Measurements from ENCODE around the gene TRAF1. TPM values are rescaled to one million over a fixed set of nuclear protein-coding genes. Genes with fewer than 3 reads are reported as not detected.

The TRAF1 gene
- total and polyA plus RNA-seq, 10 of the 15 experiments (the other 5 are each of a cell fraction or from before 2014, with no cell fraction given) = 13.8 to 163 (median 128) TPM

DNA sequence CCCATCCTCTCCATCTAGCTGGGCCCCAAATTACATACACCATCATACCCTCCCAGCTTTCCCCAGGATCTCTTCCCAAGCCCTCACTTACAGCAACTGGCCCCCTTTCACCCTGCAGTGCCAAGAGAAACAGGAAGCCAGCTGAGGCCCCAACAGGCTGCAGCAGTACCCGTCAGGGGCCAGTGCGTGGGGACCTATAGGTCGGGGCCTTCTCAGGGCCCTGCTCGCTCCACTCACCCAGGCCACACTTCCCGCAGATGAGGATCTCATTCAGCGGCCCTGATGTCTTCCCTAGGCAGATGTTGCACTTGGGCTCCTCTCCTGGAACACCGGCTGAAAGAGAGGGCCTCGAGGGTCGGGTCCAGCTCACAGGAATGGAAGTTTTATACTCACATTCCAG lies 56.4 kb downstream of the TRAF1 start:
- ATAC-seq (no peak), DNase-seq (ENCODE audit: low read depth, low spot score) (no peak), FAIRE-seq (no peak)
- BruUV-seq (replicated peaks) = no TSS peak
- intact Hi-C loops (cut with micrococcal nuclease; ENCODE audit: unreplicated experiment) = no loop called here
- 88% methylated on average over 9 of the region's 9 CpGs for WGBS (ENCODE audit: insufficient coverage, insufficient replicate concordance, low lambda C conversion rate, missing lambda C conversion rate)
- H3K9ac ChIP-seq (ENCODE audit: control insufficient read depth, insufficient read depth, low read length) = no peak overlapping the region
- CTCF ChIA-PET = interaction anchor here (0.7 to 6.0 kb wide), 12 partner anchors 8 to 206 kb away, joined by 3 to 70 read pairs (median 6); partner anchors contain the start of gene TRAF1
- in situ Hi-C loops (cut with MboI) = loop anchor here (5.0 kb wide), 1 partner anchor 67 kb away; no protein-coding TSS in a partner anchor
- RAD21 ChIA-PET (ENCODE audit: unreplicated experiment) = interaction anchor here (0.8 to 3.7 kb wide), 7 partner anchors 50 to 190 kb away, joined by 3 to 34 read pairs (median 5); partner anchors contain the start of gene TRAF1
- TF ChIP-seq TCF3 (IDR thresholded peaks at IDR 0.05; ENCODE audit: borderline replicate concordance, insufficient read depth, low read depth, low read length) (no peak), GABPA (IDR thresholded peaks at IDR 0.05; ENCODE audit: low read depth) (no peak), IKZF1 (conservative IDR thresholded peaks at IDR 0.05) (no peak), YBX1 (IDR thresholded peaks at IDR 0.05) (no peak), BRCA1 (IDR thresholded peaks at IDR 0.05; ENCODE audit: low read depth, low read length) (no peak), NFYB (IDR thresholded peaks at IDR 0.05; ENCODE audit: insufficient read depth, low read depth, low read length) (no peak), ZNF622 (IDR thresholded peaks at IDR 0.05) (no peak), RCOR1 (conservative IDR thresholded peaks at IDR 0.05; ENCODE audit: low read depth, low read length) (no peak)
- TF ChIP-seq, protein P1, sequence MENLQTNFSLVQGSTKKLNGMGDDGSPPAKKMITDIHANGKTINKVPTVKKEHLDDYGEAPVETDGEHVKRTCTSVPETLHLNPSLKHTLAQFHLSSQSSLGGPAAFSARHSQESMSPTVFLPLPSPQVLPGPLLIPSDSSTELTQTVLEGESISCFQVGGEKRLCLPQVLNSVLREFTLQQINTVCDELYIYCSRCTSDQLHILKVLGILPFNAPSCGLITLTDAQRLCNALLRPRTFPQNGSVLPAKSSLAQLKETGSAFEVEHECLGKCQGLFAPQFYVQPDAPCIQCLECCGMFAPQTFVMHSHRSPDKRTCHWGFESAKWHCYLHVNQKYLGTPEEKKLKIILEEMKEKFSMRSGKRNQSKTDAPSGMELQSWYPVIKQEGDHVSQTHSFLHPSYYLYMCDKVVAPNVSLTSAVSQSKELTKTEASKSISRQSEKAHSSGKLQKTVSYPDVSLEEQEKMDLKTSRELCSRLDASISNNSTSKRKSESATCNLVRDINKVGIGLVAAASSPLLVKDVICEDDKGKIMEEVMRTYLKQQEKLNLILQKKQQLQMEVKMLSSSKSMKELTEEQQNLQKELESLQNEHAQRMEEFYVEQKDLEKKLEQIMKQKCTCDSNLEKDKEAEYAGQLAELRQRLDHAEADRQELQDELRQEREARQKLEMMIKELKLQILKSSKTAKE (IDR thresholded peaks at IDR 0.05; ENCODE audit: low read depth, poor library complexity, severe bottlenecking) = no peak
- TF ChIP-seq, protein P2, sequence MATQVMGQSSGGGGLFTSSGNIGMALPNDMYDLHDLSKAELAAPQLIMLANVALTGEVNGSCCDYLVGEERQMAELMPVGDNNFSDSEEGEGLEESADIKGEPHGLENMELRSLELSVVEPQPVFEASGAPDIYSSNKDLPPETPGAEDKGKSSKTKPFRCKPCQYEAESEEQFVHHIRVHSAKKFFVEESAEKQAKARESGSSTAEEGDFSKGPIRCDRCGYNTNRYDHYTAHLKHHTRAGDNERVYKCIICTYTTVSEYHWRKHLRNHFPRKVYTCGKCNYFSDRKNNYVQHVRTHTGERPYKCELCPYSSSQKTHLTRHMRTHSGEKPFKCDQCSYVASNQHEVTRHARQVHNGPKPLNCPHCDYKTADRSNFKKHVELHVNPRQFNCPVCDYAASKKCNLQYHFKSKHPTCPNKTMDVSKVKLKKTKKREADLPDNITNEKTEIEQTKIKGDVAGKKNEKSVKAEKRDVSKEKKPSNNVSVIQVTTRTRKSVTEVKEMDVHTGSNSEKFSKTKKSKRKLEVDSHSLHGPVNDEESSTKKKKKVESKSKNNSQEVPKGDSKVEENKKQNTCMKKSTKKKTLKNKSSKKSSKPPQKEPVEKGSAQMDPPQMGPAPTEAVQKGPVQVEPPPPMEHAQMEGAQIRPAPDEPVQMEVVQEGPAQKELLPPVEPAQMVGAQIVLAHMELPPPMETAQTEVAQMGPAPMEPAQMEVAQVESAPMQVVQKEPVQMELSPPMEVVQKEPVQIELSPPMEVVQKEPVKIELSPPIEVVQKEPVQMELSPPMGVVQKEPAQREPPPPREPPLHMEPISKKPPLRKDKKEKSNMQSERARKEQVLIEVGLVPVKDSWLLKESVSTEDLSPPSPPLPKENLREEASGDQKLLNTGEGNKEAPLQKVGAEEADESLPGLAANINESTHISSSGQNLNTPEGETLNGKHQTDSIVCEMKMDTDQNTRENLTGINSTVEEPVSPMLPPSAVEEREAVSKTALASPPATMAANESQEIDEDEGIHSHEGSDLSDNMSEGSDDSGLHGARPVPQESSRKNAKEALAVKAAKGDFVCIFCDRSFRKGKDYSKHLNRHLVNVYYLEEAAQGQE (IDR thresholded peaks at IDR 0.05; ENCODE audit: low read depth, low read length) = no peak
- peaks cover 11% of the 10 kb centered on the region for H3K4me1 ChIP-seq (ENCODE audit: control insufficient read depth, insufficient read depth, low read length)
- no peak overlapping the region for H3K27ac ChIP-seq (ENCODE audit: control insufficient read depth, insufficient read depth)
- H4K20me1 ChIP-seq (ENCODE audit: control insufficient read depth, insufficient read depth) = no peaks in the 10 kb centered on the region
- SMC1A ChIA-PET (ENCODE audit: uncharacterized antibody, unreplicated experiment) = interaction anchor here (1.0 to 4.6 kb wide), 10 partner anchors 22 to 69 kb away, joined by 3 to 57 read pairs (median 7); no protein-coding TSS in a partner anchor
- H3K79me2 ChIP-seq (ENCODE audit: control insufficient read depth, insufficient read depth, low read length) = peaks cover 7% of the 10 kb centered on the region
- H3K36me3 ChIP-seq (ENCODE audit: control insufficient read depth in 2 of 2, insufficient read depth in 2 of 2, low read length in 1 of 2) = peaks cover 28 to 34% of the 10 kb centered on the region in 2 experiments
- no peak overlapping the region for H3K4me2 ChIP-seq (ENCODE audit: control insufficient read depth, insufficient read depth)
- H3K4me3 ChIP-seq = no peak overlapping the region
- H2AFZ ChIP-seq (ENCODE audit: control insufficient read depth, low read depth, low read length) = no peak overlapping the region
- H3K27me3 ChIP-seq (replicated peaks in 1 of 2; ENCODE audit: control insufficient read depth in 2 of 2, insufficient read depth in 2 of 2, low read length in 1 of 2) = no peaks in the 10 kb centered on the region
- POLR2A ChIA-PET = interaction anchor here (1.0 to 1.3 kb wide), 4 partner anchors 32 to 64 kb away, joined by 3 to 6 read pairs (median 3); no protein-coding TSS in a partner anchor
- H3K9me3 ChIP-seq (replicated peaks; ENCODE audit: control insufficient read depth, insufficient read depth, low read length) = no peaks in the 10 kb centered on the region
